Measurements from ENCODE around the gene SERPINA3.
"Not testable (repeated sequence)": the region's sequence is repeated elsewhere in the genome, so short reads cannot be mapped to it uniquely, and the experiment has no call there.

The SERPINA3 gene

DNA sequence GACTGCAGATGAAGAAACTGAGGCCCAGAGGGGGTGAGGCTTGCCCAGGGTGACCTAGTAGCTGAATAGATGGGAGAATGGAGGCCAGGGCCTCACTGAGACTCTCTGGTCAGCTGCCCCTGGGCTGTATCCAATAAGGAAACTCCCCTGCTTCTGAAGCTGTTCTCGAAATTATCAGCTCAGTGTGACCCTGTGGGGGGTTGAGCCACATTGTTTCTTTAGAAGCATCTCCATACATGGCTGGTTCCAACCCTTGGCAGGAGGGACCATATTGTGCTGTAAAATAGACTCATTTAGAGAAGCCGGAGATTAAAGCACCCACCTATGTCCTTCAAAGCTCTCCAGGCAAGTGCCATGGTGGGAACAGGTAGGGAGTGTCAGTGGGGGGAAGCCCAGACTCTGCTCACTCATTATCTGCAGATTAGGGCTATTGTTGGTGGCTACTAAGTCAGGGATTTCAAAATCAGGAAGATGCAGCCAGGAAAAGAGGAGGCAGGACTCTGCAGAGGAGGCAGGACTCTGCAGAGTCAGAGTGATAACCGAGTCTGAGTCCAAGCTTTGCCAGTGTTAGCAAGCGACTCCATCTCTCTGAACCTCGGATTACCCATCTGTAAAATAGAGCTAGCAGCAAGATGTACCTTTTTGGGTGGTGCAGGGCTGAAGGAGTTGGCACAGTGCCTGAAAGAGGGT, 27.5 kb upstream of the SERPINA3 start:
- DNase-seq (ENCODE audit: low read depth), result no peak

DNA sequence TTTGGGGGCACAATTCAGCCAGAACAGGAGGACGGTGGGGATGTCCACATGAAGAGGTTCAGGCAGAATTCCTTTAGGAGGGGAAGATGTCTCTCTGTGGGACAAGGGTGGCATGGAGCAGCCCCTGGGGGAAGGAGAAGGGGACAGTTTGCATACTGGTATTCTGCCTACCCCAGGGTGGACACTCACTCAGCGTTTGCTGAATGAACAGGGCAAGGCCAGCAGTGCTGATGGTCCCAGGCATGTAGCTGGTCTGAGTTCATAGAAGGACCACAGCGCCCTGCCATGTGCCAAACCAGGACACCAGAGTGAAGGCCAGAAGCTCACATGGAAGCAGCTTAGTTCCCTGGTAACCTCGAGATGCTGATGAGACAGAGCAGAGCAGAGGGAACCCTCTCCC, 25.6 kb upstream of the SERPINA3 start:
- no peak for DNase-seq (ENCODE audit: low read depth)

DNA sequence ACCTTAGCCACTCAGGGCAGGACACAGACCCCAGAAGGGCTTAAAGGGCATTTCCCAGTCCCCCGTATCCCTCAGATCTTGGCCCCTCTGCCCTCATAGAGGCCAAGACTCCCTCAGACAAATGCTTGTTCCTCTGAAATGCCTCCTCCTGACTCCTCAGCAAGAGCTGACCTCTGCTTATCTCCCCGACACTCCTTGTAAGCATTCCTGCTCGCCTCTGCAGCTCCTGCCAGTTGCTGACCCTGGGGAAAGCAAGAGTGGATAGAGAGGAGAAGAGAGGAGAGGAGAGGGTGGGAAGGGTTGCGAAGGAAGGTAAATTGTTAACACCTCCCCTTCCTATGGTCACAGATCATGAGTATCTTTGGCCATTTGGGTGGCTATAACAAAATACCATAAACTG, 23.9 kb upstream of the SERPINA3 start:
- DNase-seq (ENCODE audit: low read depth), result no peak

DNA sequence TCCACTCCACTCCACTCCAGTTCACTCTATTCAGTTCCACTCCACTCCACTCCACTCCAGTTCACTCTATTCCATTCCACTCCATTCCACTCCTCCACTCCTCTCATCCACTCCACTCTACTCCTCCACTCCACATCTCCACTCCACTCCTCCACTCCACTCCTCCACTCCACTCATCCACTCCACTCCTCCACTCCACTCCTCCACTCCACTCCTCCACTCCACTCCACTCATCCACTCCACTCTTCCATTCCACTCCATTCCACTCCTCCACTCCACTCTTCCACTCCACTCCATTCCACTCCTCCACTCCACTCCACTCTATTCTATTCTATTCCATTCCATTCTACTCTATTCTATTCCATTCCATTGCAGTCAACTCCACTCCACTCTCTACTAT, 21.1 kb upstream of the SERPINA3 start:
- no peak for DNase-seq (ENCODE audit: low read depth)

DNA sequence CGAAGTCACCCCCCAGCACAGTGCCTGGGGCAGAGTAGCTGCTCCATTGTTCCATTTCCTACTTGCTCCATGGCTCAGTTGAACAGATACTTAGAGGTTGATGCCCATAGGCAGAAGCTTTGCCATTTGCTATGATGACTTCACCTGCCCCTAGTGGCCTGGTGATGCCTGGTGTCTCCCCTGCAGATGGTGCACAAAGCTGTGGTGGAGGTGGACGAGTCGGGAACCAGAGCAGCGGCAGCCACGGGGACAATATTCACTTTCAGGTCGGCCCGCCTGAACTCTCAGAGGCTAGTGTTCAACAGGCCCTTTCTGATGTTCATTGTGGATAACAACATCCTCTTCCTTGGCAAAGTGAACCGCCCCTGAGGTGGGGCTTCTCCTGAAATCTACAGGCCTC, 20.3 kb upstream of the SERPINA3 start:
- DNase-seq (ENCODE audit: low read depth), result no peak

DNA sequence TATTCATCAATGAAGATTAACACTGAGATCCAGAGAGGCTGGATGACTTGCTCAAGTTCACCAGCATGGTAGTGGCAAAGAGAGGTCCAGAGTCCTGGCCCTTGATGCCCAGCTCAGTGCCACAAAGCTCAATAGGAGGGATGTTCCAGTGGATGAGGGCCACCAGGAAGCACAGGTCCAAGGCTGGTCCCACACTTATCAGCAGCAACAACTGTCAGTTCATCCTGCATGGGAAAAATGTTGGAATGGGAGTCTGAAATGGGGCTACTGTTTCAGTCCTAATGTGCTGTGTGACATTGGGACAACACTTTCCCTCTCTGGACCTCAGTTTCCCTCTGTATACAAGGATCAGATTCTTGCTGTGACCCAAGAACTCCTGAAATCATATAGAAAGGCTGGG, 19.7 kb upstream of the SERPINA3 start:
- DNase-seq (ENCODE audit: low read depth), result no peak

DNA sequence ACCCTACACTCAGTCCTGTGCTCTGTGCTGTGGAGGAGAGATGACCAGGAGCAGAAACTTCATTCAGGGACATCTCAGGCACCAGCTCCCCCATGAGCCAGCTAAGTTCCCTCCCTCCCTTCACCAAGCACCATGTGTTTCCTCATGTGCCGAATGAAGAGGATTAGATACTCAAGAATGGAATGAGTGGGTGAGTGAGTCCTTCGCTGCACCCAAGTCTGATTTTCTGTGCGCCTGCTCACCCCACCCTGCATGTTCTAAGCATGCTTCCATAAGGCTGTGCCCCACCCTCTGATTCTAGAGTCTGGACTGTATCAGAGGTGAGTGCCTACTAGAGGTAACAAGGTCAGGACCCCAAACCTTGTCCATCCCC, 18.8 kb upstream of the SERPINA3 start:
- DNase-seq (ENCODE audit: low read depth), result no peak

DNA sequence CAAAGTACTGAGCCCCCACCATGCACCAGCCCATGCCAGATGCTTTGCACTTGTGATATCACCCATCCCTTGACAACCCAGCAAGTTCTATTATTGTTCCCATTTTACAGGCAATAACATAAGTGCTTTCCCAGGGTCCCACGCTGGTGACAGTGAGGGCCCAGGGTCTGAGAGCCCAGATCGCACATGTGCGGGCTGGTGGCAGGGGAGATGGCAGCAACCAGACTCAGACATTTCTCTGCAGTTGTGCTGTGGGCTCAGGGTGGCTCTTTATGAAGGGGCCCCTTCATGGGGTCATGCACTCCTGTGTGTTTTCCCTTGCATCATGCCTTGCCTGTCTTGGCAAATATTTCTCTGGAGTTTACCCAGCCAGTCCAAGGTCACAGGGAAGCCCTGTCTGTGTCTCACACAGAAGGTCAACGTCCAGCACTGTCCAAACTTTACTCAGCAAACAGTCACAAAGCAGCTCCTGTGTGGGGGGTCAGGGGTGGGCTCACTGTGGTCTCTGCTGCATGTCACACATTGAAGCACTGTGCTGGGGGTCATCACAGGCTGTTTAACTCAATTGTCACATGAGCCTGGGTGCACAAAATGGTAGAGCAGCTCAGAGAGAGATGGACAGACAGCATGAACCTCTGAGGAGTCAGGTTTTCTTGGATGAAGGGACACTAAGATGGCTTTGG, 18.3 kb upstream of the SERPINA3 start:
- DNase-seq (ENCODE audit: low read depth), result no peak

DNA sequence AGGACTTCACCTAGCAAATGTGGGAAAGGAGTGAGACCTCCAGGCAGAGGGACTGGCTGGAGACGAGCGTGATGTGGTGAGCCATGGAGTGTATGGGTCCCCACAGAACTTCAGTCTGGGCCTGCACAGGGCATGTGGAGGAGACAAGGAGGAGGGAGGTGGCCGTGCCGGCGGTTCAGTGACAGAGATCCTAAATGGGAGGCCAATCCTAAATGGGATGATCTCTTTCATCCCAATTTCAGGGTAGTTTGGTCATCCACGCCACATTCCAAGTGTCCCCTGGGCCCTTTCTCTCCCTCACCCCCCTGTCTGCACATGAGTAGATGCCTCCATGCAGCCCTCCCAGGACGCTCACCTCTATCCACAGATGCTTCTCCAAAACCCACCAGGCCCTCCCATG, 17.8 kb upstream of the SERPINA3 start:
- no peak for DNase-seq (ENCODE audit: low read depth)

DNA sequence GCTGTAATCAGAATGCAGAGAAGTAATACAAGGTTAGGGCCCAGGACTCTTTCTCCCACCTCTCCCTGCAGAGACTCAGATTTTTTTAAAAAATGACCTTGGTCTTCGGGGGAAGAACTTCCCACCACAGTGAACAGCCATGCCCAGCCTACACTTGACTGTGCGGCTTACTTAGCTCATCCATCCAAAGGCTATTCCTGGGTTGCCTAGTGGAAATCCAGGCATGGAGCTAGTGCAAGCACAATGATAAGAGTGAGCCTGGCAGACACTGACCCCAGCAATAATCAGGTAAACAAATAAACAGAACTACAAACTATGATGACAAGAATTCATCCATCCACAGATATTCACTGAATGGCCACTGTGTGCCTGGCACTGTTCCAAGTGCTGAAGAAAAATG, 16.3 kb upstream of the SERPINA3 start:
- DNase-seq (ENCODE audit: low read depth), result no peak

DNA sequence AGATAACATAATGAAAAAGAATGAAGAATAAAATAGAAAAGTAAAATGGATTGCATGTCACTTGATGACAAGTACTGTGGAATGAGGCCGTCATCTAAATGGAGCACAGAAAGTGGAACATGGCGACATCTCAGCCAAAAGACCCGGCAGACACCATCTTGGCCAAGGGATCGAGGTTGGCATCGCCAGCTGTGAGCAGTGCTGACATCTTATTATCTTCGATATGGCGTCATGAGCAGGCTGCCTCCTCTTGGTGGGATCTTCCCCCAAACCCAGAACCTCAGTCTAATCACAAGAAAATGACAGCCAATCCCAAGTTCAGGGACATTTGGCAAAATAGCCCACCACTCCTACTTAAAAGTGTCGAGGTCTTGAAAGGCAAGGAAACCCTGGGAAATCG, 15.8 kb upstream of the SERPINA3 start:
- no peak for DNase-seq (ENCODE audit: low read depth)

DNA sequence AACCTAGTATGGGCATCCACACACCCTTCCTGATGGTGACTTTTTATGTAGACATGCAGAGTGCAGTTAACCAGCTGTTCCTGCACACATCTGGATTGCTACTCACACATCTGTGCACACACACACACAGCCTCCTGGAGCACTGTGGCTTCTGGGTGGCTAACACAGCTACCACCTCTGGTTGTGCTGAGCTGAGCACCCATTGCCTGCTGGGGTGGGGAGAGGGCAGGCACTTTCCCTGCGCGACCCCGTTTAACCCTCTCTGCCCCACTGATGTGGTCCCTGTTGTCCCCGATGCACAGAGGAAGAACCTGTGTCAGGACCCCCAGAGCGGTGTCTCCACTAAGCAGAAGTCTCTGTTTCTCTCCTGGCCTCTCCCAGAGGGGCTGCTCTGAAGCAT, 14.4 kb upstream of the SERPINA3 start:
- DNase-seq (ENCODE audit: low read depth), result no peak

DNA sequence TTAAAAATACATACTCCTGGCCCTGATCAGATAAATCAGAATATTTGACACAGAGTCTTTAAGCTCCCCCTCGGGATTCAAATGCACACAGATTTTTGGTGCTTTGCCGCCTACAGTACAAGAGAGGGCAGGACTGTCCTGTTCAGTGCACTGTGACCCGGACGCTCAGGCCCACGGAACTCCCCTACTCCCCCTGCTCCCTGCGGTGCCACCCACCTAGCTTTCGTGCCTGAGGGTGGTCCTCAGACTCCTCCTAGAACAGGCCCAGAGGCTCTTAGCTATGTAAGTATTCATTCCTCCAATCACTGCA, 13.7 kb upstream of the SERPINA3 start:
- DNase-seq (ENCODE audit: low read depth), result no peak

DNA sequence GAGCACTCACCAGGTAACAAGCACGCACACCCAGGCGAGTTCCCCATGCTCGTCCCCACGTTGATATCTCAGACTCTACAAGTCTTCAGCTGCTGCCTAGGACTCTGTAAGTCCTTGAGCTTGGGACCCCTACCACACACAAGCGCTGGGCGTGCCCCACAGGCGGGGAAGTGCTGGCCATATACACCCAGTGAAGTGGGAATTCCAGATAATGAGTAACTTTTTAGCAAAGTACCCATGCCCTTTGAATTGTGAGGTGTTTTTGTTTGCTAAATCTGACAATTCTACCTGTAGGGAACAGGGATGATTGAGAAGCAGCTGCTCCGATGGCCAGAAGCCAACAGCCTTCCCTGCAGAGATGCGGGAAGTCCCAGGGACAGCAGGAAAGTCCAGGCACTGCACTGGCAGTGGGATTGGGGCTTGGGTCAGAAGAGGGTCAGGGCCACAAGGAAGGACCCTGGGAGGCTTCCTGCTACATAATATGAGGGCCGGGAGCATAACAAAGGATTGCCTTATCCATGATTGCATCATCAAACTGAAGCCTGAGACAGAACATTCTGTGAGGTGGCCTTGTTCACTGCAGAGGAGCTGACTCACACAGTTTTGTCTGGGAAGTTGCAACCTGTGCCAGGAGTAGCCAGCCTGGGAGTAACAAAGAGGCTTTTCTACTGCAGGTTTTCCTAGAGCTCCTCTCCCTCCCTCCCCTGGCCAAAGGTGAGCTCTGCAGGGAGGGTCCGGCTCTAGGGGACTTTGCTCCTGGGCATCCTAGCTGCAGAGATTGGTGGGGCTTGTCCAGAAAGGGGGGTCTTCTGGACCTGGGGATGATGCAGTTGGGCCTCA, 13.2 kb upstream of the SERPINA3 start:
- peak; percentile 94 for DNase-seq (ENCODE audit: low read depth)

DNA sequence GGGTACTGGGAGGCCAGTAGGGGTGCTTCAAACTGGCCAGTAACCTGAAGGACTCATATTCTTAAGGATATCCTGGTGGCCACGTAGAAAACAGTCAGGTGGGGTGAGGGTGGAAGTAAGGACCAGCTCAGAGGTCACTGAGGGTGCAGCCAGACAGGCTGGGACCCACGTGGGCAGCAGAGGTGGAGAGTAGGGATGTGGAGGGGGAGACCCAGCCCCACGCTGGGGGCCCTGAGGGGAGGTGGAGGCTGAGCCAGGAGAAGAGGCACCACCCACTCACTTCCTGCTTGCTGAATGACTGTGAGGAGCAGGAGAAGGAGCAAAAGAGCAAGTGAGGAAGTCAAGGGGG, 12.6 kb upstream of the SERPINA3 start:
- no peak for DNase-seq (ENCODE audit: low read depth)

DNA sequence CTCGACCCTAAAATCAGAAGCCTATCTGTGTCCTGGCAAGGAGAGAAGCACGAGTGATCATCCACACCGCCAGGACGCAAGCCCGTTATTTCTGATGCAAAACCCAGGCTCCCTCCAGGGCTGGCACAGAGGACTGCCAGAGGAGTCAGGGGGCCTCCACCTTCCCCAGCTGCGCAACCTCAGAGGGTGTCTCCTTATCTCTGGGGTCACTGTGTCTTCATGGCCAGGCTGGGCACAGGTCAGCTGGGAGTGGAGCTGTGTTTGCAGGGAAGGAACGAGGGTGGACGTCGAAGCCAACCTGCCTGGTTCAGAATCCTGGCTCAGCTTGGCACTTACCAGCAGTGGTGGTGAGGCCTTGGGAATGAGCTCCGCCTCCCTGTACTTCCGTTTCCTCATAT, 12.0 kb upstream of the SERPINA3 start:
- no peak for DNase-seq (ENCODE audit: low read depth)

DNA sequence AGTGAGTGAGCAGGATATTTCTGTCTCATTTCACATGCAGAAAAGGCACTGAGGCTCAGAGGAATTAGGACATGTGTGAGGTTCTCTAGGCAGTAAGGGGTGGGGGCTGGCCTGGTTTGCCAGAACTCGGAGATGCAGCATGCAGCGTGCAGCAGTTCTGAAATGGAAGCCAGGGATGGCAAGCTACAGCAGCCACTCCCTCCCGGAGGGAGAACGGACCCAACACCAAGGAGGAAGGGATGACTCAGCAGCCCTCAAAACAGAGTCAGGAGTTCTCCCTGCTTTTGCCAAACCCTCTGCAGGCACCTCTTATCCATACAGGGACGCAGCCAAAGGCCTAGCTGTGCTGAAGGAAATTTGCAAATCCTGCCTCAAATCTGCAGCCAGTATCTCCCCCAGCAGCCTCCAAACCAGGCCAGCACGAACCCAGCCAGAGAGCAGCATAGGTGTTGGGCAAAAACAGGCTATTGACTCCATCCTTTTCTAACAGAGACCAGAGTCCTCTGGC, 10.3 kb upstream of the SERPINA3 start:
- DNase-seq (ENCODE audit: low read depth), result peak; percentile 95

DNA sequence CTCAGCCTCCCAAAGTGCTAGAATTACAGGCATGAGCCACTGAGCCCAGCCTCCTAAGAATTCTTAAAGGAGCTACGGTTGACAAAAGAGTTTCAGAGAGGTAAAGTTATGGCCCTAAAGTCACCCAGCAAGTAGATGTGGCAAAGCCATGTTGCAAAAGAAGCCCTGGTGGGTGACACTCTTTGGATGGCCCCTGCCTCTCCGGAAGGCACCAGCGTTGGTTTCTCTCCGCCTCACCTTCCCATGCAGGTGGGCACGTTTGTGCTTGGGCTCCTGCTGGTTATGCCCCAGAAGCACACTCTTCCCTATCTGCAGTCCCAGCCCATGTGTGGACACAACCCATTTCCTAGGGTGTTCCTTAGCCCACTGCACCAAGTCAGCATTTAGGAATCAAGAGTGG, 9.5 kb upstream of the SERPINA3 start:
- DNase-seq (ENCODE audit: low read depth), result no peak

DNA sequence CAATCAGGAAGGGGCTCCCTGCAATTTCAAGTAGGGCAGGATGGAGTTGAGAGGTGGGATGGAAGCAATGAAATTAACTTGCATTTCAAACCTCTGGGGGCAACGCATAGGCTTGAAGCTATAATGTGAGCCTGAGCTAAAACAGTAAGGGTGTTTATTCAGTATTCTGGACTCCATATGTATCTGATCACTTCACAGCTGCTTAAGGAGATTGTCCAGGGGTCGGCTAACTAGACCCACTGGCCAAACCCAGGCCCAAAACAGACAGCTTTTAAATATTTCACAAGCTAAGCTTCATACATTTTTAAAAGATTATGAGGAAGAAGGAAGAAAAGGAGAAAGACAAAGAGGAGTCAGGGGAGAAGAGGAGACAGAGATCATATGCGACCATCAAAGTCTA, 6.8 kb upstream of the SERPINA3 start:
- DNase-seq (ENCODE audit: low read depth), result no peak

DNA sequence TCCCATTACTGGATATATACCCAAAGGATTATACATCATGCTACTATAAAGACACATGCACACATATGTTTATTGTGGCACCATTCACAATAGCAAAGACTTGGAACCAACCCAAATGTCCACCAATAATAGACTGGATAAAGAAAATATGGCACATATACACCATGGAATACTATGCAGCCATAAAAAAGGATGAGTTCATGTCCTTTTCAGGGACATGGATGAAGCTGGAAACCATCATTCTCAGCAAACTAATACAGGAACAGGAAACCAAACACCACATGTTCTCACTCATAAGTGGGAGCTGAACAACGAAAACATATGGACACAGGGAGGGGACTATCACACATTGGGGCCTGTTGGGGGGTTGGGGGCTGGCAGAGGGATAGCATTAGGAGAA, 3.2 kb upstream of the SERPINA3 start:
- not testable (repeated sequence) for DNase-seq (ENCODE audit: low read depth)

DNA sequence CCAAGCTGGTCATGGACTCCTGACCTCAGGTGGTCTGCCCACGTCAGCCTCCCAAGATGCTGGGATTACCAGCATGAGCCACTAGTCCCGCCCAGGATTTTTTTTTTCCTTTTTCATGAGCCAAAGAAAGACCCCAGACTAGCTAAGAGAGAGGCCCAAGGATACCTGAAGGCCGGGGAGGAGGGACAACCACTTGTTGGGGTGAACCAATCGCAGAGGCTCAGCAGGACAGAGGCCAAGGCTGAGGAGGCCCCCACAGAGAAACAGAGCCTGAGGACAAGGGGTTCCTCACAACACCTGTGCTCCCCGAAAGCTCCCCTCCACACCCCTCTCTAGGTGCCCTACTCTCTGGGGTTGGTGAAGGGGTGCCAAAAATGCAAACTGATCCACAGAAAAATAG, 1.0 kb upstream of the SERPINA3 start:
- no peak for DNase-seq (ENCODE audit: low read depth)

DNA sequence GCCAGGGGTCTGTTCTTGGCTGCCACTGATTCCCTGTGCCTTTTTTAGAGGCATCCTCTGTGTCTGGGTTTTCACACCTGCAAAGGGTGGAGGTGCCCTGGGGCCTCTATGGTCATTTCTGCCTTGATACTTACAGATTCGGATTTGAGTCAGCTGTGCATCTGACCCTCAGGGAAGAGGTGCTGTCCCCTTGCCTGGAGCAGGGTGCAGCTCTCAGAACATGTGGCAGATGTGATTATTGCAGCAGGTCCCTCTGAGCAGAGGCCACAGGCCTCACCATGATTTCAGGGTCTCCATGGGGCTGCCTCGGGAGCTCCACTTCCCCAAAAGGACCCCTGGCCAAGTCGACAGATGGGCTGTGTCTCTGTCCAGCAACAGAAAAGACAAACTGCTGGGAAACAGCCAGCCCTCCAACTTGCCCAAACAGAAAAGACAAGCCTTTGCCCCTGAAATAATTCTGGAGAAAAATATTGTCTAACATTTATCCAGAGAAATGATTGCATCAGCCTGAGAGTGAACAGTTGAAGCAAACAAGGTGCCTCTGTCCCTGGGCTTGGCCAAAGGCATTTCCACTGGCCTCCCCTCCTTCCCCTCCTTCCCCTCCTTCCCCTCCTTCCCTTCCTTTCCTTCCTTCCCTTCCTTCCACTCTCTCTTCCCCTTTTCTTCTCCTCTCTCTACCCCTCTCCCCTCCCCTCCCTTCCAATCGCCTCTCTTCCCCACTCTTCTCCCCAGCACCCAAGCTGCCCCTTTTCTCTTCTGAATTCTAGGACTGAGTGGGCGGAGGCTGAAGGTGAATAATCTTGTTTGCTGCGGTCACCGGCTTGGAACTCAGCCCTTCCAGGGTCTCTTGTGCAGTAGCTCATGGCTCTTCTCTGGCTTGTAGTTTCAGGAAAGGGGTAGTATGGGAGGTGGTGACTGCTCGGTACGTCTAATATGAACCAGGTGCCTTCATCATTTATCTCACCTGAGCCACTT, 676 bp downstream of the SERPINA3 start:
- no peak for DNase-seq (ENCODE audit: low read depth)
